HG03565 (cell line): ENCODE results near the gene PJVK.
"Not testable (repeated sequence)": the region's sequence is repeated elsewhere in the genome, so short reads cannot be mapped to it uniquely, and the experiment has no call there.

ENCODE experiments used
- ATAC-seq: cut with Tn5 transposase; IDR thresholded peaks from one replicate; pipeline ENCODE4 v1.9.1; 2021; ENCODE audit warnings: mild to moderate bottlenecking, moderate library complexity; ENCODE audit not compliant: unreplicated experiment

PJVK gene

GRCh38 chr2:178450774-178451525 lies at the start of gene PJVK, which contains the start of gene PRKRA:
TSS of gene PJVK (plus strand) at chr2:178451378. CDS start at chr2:178453410, 2,032 bp downstream.
TSS of gene PRKRA (minus strand) at chr2:178451175. CDS start at chr2:178451030, 145 bp downstream.
- ATAC-seq, result peak; percentile 79

DNA sequence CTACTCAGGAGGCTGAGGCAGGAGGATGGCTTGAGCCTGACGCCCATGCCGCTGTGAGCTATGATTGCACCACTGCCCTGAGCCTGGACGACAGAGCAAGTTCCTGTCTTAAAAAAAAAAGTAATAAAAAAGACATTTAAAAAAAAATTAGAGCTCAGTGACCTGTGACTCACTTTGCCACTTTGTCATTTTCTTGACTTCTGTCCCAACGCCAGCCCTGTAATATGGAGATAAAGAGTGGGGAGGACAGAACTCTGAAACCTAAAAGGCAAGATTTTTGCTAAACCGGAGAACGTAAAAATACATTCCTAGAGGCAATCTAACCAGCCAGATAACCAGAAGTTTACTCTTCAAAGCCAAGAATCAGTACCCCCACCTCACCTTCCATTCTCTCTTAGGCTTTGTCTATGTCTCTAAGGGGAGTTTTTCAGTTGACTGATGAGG lies 49.2 kb upstream of the PJVK start:
- no peak for ATAC-seq

- peak; percentile 17 for ATAC-seq
Measured at GRCh38 chr2:178403671-178404306, 47.4 kb upstream of the PJVK start.

GRCh38 chr2:178404368-178404767 lies 46.8 kb upstream of the PJVK start:
- ATAC-seq, result peak; percentile 99

GRCh38 chr2:178409261-178409660 lies 41.9 kb upstream of the PJVK start:
- ATAC-seq, result no peak

DNA sequence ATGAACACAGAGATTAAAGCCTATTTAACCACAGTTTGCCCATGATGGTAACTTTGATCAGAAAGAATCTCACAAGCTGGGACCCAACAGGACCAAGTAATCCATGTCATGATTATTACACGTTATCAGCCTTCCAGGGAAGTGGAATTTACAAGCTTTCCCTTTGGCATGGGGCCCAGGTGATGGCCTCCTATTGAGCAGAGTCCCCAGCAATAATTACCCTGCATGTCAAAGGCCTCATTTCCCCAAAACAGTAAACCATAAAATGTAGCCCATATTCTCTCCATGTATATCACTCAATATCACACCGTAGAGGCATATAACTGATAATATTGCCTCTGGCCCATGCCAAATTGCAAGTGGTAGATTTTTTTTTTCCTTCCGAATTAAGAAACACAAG lies 39.1 kb upstream of the PJVK start:
- ATAC-seq, result no peak

DNA sequence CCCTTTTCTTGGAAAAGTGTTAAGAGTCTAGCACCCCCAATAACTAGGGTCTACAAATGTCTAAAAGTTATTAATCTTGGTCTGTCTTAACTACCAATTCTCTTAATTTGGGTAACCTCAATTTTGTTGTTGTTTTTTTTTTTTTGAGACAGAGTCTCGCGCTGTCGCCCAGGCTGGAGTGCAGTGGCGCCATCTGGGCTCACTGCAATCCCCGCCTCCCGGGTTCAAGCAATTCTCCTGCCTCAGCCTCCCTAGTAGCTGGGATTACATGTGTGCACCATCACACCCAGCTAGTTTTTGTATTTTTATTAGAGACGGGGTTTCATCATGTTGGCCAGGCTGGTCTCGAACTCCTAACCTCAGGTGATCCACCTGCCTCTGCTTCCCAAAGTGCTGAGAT lies 38.7 kb upstream of the PJVK start:
- not testable (repeated sequence) for ATAC-seq

DNA sequence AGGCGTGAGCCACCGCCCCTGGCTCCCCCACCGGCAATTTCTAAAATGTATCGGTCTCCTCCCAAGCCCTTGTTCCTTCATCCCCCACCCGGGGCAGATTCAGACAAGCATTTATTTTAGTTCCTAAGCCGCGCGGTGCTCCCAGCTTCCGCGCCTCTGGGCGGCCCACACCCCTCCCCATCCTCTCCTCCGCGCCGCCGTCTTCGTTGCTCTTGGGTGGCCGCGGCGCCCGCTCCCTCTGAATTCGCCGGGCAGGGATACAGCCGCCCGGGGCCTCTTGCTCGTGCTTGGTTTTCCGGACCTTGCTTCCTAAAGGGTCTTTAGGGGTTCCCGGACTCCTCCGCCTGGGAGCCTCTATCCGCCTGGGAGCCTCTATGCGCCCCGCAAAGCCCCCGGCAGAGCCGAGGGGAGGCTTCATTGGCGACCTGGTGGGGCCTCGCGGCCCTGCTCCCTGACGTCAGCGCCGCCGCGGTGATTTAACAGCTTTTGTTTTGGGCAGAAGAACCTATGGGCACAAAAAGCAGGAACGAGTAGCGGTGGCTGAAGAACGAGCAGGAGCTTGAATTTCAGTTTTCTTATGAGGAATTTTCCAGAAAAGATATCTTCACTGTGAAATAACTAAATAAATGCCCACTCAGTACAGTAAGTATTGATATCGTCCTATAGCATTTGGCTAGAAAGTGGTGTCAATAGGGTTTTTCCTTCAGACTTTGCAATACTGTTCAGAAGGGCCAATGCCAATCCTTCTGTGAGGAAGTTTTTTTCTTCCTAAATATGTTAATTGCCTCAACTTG lies 37.5 kb upstream of the PJVK start:
- ATAC-seq, result peak; percentile 70

GRCh38 chr2:178414266-178415247 lies 36.6 kb upstream of the PJVK start:
- ATAC-seq, result peak; percentile 82

DNA sequence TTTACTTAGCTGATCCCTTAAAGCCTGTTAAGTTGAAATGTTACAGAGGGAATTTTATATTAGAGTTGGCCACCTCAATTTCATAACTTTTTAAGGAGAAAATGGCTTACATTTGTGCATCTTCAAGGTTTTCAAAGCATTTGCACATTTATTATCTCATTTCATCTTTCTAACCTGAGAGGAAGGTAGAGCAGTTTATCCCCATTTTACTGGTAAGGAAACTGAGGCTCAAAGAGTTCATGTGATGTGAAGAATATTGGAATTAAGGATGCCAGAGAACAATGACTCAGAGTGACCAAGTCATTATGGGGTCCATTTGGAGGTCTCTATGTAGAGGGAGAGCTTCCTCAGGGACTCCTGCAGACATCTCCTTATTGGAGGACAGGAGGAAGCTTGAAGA lies 35.2 kb upstream of the PJVK start:
- no peak for ATAC-seq

GRCh38 chr2:178417916-178418315 lies 33.3 kb upstream of the PJVK start:
- no peak for ATAC-seq

DNA sequence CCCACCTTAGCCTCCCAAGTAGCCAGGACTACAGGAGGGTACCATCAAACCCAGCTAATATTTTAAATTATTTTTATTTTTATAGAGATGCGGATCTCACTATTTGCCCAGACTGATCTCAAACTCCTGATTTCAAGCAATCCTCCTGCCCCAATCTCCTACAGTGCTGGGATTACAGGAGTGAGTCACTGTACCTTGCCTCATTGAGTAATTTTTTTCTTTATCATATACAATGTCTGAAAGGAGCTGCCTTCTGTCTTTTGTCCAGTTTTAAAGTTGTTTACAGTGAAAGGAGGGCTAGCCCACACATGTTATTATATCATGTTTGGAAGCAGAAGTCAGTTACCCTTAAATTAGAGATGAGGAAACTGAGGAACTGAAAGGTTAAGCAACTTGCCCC lies 32.8 kb upstream of the PJVK start:
- no peak for ATAC-seq

DNA sequence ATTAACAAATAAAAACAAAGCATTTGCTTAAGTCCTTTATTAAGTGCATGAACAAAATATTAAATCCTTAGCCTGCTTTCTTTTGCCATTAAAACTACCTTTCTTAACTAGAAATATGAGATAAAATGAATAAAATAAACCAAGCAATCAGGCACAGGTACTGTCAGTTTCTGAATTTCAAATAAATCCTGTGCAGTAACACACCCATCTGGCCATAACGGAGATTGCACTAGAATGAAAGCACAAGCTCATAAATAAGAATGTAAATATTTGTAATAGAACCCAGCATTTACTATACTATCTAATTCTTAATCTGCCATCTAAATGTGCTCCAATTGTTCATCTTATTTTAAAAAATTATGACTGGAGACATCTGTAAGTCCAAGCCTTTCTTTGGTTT lies 32.1 kb upstream of the PJVK start:
- no peak for ATAC-seq

DNA sequence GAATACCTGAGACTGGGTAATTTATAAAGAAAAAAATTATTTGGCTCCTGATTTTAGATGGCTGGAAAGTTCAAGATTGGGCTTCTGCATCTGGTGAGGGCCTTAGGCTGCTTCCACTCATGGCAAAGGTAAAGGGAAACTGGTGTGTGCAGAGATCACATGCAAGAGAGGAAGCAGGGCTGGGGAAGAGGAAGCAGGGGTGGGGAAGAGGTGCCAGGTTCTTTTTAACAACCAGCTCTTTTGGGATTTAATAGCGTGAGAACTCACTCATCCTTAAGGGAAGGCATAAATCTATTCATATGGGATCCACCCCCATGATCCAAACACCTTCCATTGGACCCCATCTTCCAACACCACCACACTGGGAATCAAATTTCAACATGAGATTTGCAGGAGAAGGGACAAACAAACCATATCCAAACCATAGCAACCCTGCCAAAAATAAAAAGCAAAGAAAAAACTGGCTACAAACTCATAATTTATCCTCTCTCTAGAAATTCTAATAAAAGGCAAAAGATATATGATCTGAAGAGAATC lies 30.6 kb upstream of the PJVK start:
- ATAC-seq, result no peak

GRCh38 chr2:178422097-178422496 lies 29.1 kb upstream of the PJVK start:
- no peak for ATAC-seq

GRCh38 chr2:178423746-178424145 lies 27.4 kb upstream of the PJVK start:
- ATAC-seq, result not testable (repeated sequence)

- no peak for ATAC-seq
Measured at GRCh38 chr2:178425255-178425827, 25.8 kb upstream of the PJVK start.

GRCh38 chr2:178426388-178426787 lies 24.8 kb upstream of the PJVK start:
- no peak for ATAC-seq

DNA sequence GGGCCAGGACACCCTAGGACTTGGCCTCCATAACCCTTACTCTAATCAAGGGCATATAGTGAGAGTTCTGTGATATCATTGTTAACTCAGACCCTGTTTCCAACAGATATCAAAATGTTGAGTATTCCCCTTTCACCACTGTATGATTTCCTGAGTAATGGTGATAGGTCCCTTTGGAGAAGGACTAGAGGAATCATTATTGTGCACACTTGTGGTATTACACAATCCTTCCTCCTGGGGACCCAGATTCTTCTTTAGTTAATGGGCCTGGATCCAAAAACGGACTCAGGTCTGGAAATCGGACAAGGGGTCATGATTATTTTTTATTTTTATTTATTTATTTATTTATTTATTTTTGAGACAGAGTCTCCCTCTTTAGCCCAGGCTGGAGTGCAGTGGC lies 23.7 kb upstream of the PJVK start:
- no peak for ATAC-seq

DNA sequence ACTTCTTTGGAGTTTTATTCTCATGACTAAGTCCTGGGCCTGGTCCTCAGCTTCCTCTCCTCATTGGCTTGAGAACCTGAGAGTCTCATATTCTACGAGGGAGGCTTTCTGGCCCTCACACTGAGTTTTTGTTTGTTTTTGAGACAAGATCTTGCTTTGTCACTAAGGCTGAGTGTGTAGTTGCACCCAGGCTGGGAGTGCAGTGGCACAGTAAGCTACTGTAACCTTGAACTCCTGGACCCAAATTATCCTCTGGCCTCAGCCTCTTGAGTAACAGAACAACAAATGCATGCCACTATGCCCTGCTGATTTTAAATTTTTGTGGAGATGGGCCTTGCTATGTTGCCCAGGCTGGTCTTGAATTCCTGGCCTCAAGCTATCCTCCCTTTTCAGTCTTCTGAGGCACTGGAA lies 22.8 kb upstream of the PJVK start:
- ATAC-seq, result no peak
